ENCODE measurements around the gene APOBEC2. TPM values are rescaled to one million over a fixed set of nuclear protein-coding genes. Genes with fewer than 3 reads are reported as not detected.

The APOBEC2 gene
- total and polyA plus RNA-seq, 9 of the 15 experiments (the other 6 are each of a cell fraction or from before 2014, with no cell fraction given) = 0.25 to 1.6 TPM; not detected in 7

- peak; percentile 80 for TF ChIP-seq MGA (IDR thresholded peaks at IDR 0.05)
- TF ChIP-seq ZC3H11A (IDR thresholded peaks at IDR 0.05; ENCODE audit: low read depth, low read length) = no peak; the same call in 1 of the 2 replicates
- TF ChIP-seq KLF1 (tag; IDR thresholded peaks at IDR 0.05) = peak; percentile 75; the same call in 1 of the 2 replicates
- TF ChIP-seq RNF2 (IDR thresholded peaks at IDR 0.05) = 0 out of 2 replicates have a peak, but pooled peaks have one; percentile 52
- no peak for TF ChIP-seq NFIX (CRISPR knock-in tag; IDR thresholded peaks at IDR 0.05; ENCODE audit: low read depth)
- TF ChIP-seq LEF1 (IDR thresholded peaks at IDR 0.05) = peak; percentile 33; the same call in 1 of the 2 replicates
- TF ChIP-seq KDM2B (CRISPR knock-in tag; IDR thresholded peaks at IDR 0.05) = no peak
- TF ChIP-seq ETV1 (tag; conservative IDR thresholded peaks at IDR 0.05; ENCODE audit: low read depth) = peak; percentile 68
- TF ChIP-seq NONO (IDR thresholded peaks at IDR 0.05; ENCODE audit: low read depth in 2 of 2, low read length in 1 of 2) = peak in 1 of 2 experiments; percentile 59; a peak in 1 of 4 replicates
- no peak for TF ChIP-seq PML (IDR thresholded peaks at IDR 0.05; ENCODE audit: low read length)
- peak in 1 of 2 experiments; percentile 73; a peak in 1 of 4 replicates for TF ChIP-seq TEAD1 (CRISPR knock-in tag; IDR thresholded peaks at IDR 0.05)
- TF ChIP-seq MAFF (IDR thresholded peaks at IDR 0.05; ENCODE audit: low read length) = no peak
- no peak for TF ChIP-seq MCM7 (IDR thresholded peaks at IDR 0.05)
- no peak for TF ChIP-seq DPF2 (IDR thresholded peaks at IDR 0.05)
- TF ChIP-seq U2AF1 (optimal IDR thresholded peaks at IDR 0.05; ENCODE audit: low read depth, low read length) = no peak
- TF ChIP-seq, protein P1, sequence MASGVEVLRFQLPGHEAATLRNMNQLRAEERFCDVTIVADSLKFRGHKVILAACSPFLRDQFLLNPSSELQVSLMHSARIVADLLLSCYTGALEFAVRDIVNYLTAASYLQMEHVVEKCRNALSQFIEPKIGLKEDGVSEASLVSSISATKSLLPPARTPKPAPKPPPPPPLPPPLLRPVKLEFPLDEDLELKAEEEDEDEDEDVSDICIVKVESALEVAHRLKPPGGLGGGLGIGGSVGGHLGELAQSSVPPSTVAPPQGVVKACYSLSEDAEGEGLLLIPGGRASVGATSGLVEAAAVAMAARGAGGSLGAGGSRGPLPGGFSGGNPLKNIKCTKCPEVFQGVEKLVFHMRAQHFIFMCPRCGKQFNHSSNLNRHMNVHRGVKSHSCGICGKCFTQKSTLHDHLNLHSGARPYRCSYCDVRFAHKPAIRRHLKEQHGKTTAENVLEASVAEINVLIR (CRISPR knock-in tag; IDR thresholded peaks at IDR 0.05) = no peak
- no peak for TF ChIP-seq ZNF717 (CRISPR knock-in tag; IDR thresholded peaks at IDR 0.05)
Measured at GRCh38 chr6:41027799-41028560, 25.0 kb upstream of the APOBEC2 start (continued).

Measured in K562 (cell line).